HepG2 (cell line): ENCODE data around the gene CDK11A. TPM values are rescaled to one million over a fixed set of nuclear protein-coding genes. Genes with fewer than 3 reads are reported as not detected.
"Not testable (repeated sequence)": the region's sequence is repeated elsewhere in the genome, so short reads cannot be mapped to it uniquely, and the experiment has no call there.

Experiments
- DR1 ChIP-seq: sonication (generic); formaldehyde crosslinking; IDR thresholded peaks from 2 replicates; pipeline ENCODE4 v1.8.0; 2021; ENCODE audit warnings: mild to moderate bottlenecking, missing genetic modification reagents, inconsistent platforms
- HNRNPLL ChIP-seq: fragments of 200-400 bp; formaldehyde crosslinking; IDR thresholded peaks from 2 replicates; pipeline ENCODE4 v1.6.1; 2017; ENCODE audit warnings: mild to moderate bottlenecking, low read depth, low read length; ENCODE audit not compliant: poor library complexity, severe bottlenecking
- KLF6 ChIP-seq: IDR thresholded peaks from 2 replicates; pipeline ENCODE4 v1.8.0; 2016; ENCODE audit warnings: missing biosample characterization, missing genetic modification reagents
- MNT ChIP-seq: fragments of 450-650 bp; IDR thresholded peaks from 2 replicates; pipeline ENCODE4 v1.6.1; 2016
- MYNN ChIP-seq: sonication (generic); formaldehyde crosslinking; IDR thresholded peaks from 2 replicates; pipeline ENCODE4 v1.4.0; 2020; ENCODE audit warnings: mild to moderate bottlenecking, low read depth, missing genetic modification reagents
- NFYC ChIP-seq: IDR thresholded peaks from 2 replicates; pipeline ENCODE4 v1.6.1; 2016; ENCODE audit warnings: missing genetic modification reagents, missing compliant biosample characterization
- POGZ ChIP-seq: sonication (generic); formaldehyde crosslinking; IDR thresholded peaks from 2 replicates; pipeline ENCODE4 v1.4.0; 2020; ENCODE audit warnings: mild to moderate bottlenecking, missing genetic modification reagents
- PRDM10 ChIP-seq: sonication (generic); formaldehyde crosslinking; IDR thresholded peaks from 2 replicates; pipeline ENCODE4 v1.4.0; 2020; ENCODE audit warnings: low read depth, missing genetic modification reagents
- SALL1 ChIP-seq: sonication (generic); formaldehyde crosslinking; IDR thresholded peaks from 2 replicates; pipeline ENCODE4 v1.8.0; 2022; ENCODE audit warnings: mild to moderate bottlenecking, missing genetic modification reagents
- SAP130 ChIP-seq: IDR thresholded peaks from 2 replicates; pipeline ENCODE4 v1.6.1; 2016; ENCODE audit warnings: low read depth
- SOX5 ChIP-seq: IDR thresholded peaks from 2 replicates; pipeline ENCODE4 v1.6.1; 2016; ENCODE audit warnings: borderline replicate concordance
- SOX6 ChIP-seq, 2 experiments: fragments of 450-650 bp in 1 of 2; sonication (generic) in 1 of 2; formaldehyde crosslinking in 1 of 2; IDR thresholded peaks; 2 replicates each; pipeline versions ENCODE4 v1.4.0 to v1.6.1; 2017 to 2020; ENCODE audit warnings: antibody characterized with exemption in 1 of 2, mild to moderate bottlenecking in 1 of 2, missing genetic modification reagents in 1 of 2
- THAP9 ChIP-seq: sonication (generic); formaldehyde crosslinking; IDR thresholded peaks from 2 replicates; pipeline ENCODE4; 2020; ENCODE audit warnings: missing genetic modification reagents, mild to moderate bottlenecking, borderline replicate concordance
- ZFX ChIP-seq: sonication (generic); formaldehyde crosslinking; IDR thresholded peaks from 2 replicates; pipeline ENCODE4 v1.4.0; 2020; ENCODE audit warnings: mild to moderate bottlenecking, low read depth, missing genetic modification reagents, moderate library complexity
- ZSCAN9 ChIP-seq: IDR thresholded peaks from 2 replicates; pipeline ENCODE4 v1.6.1; 2016; ENCODE audit warnings: borderline replicate concordance
- polyA plus RNA-seq, 8 experiments: library from polyadenylated mRNA; depleted of rRNA in 3 of 8; stranded (reverse) in 7 of 8; unstranded in 1 of 8; fragments of >200 nt; fragmentation: Illumina TruSeq in 4 of 8; extraction: Trizol in 4 of 8; gene quantifications; 2 replicates each; pipeline versions ENCODE4 v1.2.1 to v1.2.3, GENCODE V29; 2011 to 2016; ENCODE audit warnings: low read depth in 4 of 8, missing spikeins in 1 of 8, mixed read lengths in 1 of 8; ENCODE audit not compliant: insufficient read depth in 1 of 8
- total RNA-seq, 5 experiments: library from RNA; depleted of rRNA; stranded (reverse); fragments of >200 nt; fragmentation: Illumina TruSeq; extraction: Trizol; gene quantifications; 2 replicates each; pipeline ENCODE4 v1.2.3, GENCODE V29; 2016; ENCODE audit warnings: low read depth in 1 of 5
- TF ChIP-seq, protein P1 (sequence below): sonication (generic); formaldehyde crosslinking; IDR thresholded peaks from 2 replicates; pipeline ENCODE4 v1.8.0; 2022; ENCODE audit warnings: low read depth, missing genetic modification reagents

CDK11A gene
- total and polyA plus RNA-seq, 2 of the 13 experiments (the other 11 are each of a cell fraction or from before 2014, with no cell fraction given): 11.2 to 17.9 TPM

DNA sequence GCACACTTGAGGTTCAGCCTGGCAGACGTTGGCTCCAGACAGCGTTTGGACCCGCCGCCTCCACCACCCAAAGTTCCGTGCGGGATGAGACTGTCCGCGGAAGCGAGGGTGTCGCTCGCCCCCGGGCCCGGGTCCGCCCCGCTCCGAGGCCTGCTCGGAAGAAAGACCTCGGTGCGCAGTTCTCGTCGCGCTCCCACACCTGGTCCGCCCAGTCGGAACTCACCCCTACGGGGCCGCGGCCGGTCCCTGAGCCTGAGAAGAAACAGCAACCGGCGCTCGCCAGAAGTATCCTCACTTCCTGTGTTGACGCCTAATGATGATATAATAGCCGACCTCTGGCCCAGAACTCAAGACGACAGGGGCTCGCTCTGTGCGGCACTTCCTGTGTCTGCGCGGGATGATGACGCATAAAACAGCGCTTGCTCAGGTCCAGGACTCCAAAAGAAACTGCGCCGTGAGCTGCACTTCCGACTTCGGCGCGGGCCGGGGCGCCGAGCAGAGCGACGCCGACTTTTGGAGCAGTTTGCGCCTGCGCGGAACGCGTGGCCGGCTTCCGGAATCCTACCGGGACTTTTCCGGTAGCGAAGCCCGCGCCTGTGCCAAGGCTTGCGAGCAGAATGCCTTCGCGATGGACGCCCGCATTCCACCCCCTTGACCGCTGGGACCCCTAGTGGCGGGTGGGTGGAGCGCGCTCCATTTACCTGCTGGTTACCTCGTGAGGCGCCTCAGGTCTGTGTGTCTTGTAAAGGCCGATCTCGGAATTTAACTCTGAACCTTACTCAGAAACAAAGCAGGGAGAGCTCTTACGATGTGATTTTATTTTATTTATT, at the start of gene CDK11A (continued):
- TF ChIP-seq THAP9 (CRISPR knock-in tag): peak; percentile 40; the same call in 1 of the 2 replicates
- TF ChIP-seq DR1: peak; percentile 51; the same call in 1 of the 2 replicates
- TF ChIP-seq SOX6 (IDR thresholded peaks at IDR 0.05): not testable (repeated sequence)
- TF ChIP-seq SOX6 (CRISPR knock-in tag; IDR thresholded peaks at IDR 0.05): peak; percentile 39
- peak; percentile 50 for TF ChIP-seq ZFX (CRISPR knock-in tag)
- peak; percentile 79 for TF ChIP-seq HNRNPLL
- TF ChIP-seq PRDM10 (CRISPR knock-in tag): peak; percentile 83; the same call in 1 of the 2 replicates
- TF ChIP-seq NFYC (CRISPR knock-in tag): peak; percentile 57
- 0 out of 2 replicates have a peak, but pooled peaks have one; percentile 59 for TF ChIP-seq MYNN (CRISPR knock-in tag)
- 0 out of 2 replicates have a peak, but pooled peaks have one; percentile 43 for TF ChIP-seq ZSCAN9
- TF ChIP-seq SALL1 (CRISPR knock-in tag): peak; percentile 41; the same call in 1 of the 2 replicates
- peak; percentile 93 for TF ChIP-seq SAP130 (CRISPR knock-in tag)
- TF ChIP-seq, protein P1, sequence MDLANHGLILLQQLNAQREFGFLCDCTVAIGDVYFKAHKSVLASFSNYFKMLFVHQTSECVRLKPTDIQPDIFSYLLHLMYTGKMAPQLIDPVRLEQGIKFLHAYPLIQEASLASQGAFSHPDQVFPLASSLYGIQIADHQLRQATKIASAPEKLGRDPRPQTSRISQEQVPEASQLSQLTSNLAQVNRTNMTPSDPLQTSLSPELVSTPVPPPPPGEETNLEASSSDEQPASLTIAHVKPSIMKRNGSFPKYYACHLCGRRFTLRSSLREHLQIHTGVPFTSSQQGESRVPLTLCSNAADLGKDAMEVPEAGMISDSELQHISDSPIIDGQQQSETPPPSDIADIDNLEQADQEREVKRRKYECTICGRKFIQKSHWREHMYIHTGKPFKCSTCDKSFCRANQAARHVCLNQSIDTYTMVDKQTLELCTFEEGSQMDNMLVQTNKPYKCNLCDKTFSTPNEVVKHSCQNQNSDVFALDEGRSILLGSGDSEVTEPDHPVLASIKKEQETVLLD (CRISPR knock-in tag): peak; percentile 99
- peak; percentile 16; the same call in 1 of the 2 replicates for TF ChIP-seq SOX5 (CRISPR knock-in tag)
- TF ChIP-seq POGZ: peak; percentile 45; the same call in 1 of the 2 replicates
- TF ChIP-seq KLF6: 0 out of 2 replicates have a peak, but pooled peaks have one; percentile 43
- peak; percentile 54 for TF ChIP-seq MNT
